MV-4-11 (cell line): ENCODE data around the gene BRSK2.
"Not testable (repeated sequence)": the region's sequence is repeated elsewhere in the genome, so short reads cannot be mapped to it uniquely, and the experiment has no call there.

Experiments used
- DNase-seq: peaks from one replicate; lab custom pipeline; 2025; lab: John Stamatoyannopoulos, UW

Gene BRSK2

GRCh38 chr11:1501421-1502167 is 111.9 kb downstream of the BRSK2 start:
- no peak for DNase-seq

DNA sequence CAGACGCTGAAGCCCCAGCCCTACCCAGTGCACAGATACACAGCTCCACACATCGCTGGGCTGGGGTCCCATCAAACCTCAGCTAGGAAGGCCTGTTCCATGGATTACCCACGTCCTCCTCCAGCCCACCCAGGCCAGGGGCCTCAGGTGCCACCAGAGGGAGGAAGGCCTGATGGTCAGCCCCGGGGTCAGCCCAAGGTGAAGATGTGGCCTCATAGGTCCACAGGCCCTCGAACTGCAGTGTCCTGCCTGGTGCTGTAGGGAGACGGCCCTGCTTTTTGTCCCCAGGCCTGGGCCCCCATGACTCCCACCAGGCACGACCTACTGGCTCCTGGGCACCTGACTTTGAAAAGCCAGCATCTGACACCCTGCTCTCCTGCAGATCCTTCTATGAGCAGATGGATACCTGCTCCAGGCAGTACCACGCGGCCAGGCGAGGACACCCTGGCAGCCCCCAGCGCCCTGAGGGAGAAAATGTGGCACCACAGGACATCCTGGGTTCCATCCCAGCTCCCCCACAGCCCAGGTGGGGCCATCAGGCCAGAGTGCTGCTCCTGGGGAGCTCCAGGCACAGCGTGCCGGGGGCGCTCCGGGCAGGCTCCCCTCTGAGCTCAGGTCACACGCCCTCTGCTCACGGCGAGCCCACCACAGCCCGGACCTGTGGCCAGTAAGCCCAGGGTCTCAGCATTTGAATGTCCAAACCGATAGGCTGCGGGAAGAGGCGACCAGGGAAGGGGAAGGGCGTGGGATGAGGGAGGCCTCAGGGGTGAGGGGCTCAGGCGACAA is 112.6 kb downstream of the BRSK2 start:
- DNase-seq, result no peak

- no peak for DNase-seq
Measured at GRCh38 chr11:1502954-1503707, 113.4 kb downstream of the BRSK2 start.

- DNase-seq, result no peak
Measured at GRCh38 chr11:1503708-1504104, 114.0 kb downstream of the BRSK2 start.

- DNase-seq, result no peak
Measured at GRCh38 chr11:1504138-1504537, 114.4 kb downstream of the BRSK2 start.

DNA sequence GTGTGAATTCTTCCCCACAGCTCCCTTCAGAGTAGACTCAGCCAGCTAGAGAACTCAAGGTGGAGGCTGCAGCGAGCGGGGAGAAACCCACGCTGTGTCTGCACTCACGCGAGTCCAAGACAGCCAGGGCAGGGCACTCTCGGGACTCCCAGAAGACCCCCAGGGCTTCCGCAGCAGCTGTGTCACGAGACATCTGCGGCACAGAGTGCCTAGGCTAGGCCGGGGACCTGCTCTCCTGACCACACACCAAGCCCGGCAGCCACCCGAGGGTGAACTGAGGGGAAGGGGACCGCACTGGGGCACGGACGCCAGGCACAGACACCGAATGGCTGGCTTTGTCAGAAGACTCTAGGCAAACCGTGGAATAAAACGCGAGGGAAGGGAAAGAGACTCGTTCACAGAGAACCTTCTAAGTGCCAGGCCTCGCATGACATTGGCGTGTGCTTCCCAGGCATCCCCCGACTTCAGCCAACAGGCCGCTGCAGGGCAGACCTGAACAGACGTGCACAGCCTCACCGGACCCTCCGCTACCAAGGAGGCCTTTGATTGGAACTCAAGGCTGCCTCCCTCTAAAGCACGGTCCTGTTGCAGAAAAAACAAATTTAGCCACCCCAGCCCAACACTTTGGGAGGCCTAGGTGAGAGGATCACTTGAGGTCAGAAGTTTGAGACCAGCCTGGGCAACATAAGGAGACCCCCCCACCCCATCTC is 115.0 kb downstream of the BRSK2 start:
- DNase-seq, result no peak

- no peak for DNase-seq
Measured at GRCh38 chr11:1505480-1505879, 115.7 kb downstream of the BRSK2 start.

DNA sequence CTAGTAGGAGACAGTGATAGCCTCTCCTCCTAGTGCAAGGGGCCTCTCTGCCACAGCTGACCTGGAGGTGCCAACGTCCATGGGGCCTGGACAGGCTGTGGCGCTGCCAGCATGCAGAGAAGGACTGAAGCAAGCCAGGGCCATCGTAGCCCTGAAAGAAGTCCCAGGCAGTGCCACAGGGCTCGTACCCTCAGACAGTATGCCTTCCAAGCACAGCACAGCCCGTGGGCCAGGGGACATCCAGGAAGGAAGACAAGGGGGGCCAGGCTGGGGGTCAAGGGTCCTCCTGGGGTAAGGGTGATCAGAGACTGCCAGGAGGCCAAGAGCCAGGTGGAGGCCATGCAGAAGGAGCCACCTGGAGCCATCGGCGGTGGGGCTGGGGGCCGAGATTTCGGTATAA is 117.2 kb downstream of the BRSK2 start:
- DNase-seq, result no peak

GRCh38 chr11:1507381-1508140 is 117.8 kb downstream of the BRSK2 start:
- no peak for DNase-seq

- no peak for DNase-seq
Measured at GRCh38 chr11:1508491-1508891, 118.8 kb downstream of the BRSK2 start.

DNA sequence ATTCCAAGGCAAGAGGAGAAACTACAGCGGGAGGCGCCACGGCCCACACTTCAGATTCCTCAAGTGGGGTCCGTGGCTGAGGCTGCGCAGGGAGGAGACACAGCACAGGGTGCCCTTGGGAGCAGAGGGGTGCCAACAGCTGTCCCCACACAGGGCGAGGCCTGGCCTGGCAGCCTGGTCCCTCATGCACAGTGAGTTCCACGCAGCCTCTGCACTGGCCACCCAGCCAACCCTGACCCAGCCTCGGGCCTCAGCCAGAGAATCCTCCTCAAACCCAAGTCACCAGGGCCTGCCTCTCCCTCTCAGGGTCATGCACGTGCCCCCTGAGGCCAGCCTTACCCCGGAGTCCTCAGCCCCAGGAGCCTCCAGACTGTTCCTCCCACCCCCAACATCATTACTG is 119.3 kb downstream of the BRSK2 start:
- no peak for DNase-seq

DNA sequence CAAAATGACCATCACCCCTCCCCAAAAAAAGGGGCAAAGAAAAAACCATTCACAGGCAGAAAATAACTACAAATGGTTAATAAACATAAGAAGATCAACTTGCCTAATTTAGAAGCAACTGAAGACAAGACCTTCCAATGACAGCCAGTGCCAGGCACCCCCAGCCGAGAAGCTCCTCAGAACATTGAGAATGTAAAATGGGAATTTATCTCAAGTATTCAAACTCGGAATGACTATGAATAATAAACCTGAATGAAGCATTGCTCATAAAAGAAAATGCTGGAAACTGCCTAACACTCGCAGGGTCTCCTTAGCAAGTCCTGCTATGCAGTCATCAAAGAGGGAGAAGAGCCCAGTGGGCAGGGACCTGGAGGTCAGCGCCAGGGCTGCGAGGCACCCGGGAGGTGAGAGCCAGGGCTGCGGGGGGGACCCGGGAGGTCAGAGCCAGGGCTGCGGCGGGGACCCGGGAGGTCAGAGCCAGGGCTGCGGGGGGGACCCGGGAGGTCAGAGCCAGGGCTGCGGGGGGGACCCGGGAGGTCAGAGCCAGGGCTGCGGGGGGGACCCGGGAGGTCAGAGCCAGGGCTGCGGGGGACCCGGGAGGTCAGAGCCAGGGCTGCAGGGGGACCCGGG is 120.0 kb downstream of the BRSK2 start:
- DNase-seq, result no peak

GRCh38 chr11:1510351-1510750 is 120.6 kb downstream of the BRSK2 start:
- not testable (repeated sequence) for DNase-seq

DNA sequence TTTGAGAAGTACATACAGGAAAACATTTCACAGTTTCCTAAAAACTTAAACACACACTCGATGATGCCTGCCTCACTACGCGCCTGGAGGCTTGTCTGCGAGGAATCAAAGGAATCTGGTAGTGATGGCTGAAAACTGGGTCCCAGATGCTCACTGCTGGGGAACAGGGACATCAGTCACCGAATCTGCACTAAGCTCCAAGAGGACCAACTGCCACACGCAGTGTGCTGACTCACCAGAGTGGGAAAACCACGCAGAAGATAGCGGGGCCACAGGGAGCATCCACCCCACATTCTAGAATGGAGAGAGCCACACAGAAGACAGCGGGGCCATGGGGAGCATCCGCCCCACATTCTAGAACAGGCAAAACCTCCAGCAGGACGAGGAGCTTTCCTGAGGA is 121.2 kb downstream of the BRSK2 start:
- no peak for DNase-seq

- no peak for DNase-seq
Measured at GRCh38 chr11:1511937-1512496, 122.3 kb downstream of the BRSK2 start.
